M059J (cell line): ENCODE results near the gene ACSS2. TPM values are rescaled to one million over a fixed set of nuclear protein-coding genes. Genes with fewer than 3 reads are reported as not detected.
A peak's percentile ranks its signal among the peaks of the same experiment; 100 is the strongest.
"Not testable (repeated sequence)": the region's sequence is repeated elsewhere in the genome, so short reads cannot be mapped to it uniquely, and the experiment has no call there.

Experiments
- DNase-seq: peaks from one replicate; pipeline ENCODE4 v3.0.0-alpha.2; 2012; ENCODE audit warnings: low read depth
- total RNA-seq: library from RNA; depleted of rRNA; stranded (reverse); fragments of >200 nt; shearing (Covaris generic); gene quantifications from 2 replicates; pipeline ENCODE4 v1.2.3, GENCODE V29; 2014

ACSS2 gene
- total RNA-seq, 1 experiment from 2014 or later: 34.2 TPM

DNA sequence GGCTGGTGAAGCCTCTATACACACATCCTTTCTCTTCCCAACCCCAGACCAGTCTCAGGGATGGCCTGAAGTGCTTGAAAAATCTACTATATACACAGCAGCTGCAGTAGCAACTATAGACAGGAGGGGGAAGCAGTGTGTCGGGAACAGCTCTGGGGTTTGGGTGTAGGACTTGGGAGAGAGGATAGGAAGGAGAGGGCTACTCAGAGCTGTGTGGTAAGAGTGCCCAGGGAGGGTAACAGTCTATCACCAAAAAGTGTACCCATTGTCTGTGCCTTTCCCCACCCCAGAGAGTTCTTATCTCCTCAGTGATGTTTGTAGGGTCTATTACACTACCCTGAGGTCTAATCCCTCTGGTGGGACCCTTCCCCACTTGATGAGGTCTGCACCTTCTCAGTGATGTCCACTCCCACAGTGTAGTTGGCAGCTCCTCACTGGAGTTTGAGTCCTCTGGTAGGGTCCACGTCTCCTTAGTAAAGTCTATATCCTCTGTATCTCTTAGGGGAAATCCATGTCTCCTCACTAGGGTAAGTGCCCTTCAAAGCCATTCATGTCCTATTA lies 2.2 kb upstream of the ACSS2 start:
- DNase-seq: peak; percentile 91

DNA sequence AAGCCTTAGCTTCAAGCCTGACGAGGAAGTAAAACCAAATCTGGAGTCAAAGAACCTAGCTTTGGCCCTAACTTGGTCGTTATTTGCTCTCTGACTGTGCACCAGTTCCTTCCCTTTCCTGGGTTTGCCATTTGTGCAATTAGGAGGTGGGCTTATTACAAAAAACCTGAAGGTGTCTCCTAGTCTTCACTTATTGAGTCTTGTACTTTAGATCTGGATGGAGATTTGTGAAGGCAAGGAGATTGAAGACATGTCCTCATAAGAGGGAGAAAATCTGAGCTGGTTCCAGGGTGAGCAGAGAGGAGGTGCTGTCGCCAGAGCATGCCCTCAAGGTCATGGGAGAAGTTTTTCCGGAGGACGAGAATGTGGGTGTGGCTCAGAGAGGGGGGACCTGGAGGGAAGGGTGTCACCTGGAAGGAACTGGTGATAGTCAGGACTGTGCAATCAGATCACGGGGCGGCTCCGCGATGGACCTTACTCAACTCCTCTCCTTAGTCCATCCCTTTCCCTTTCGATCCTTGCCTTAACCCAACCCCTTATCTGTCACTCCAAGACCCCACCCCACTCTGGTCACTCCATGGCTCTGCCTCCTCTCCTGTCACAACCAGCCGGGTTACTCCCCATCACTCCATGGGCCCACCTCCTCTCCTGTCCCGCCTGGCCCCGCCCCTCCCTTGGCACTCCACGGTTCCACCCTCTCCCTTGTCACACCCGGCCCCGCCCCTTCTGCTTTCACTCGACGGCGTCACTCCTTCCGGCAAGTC lies 588 bp upstream of the ACSS2 start:
- DNase-seq: peak; percentile 99

DNA sequence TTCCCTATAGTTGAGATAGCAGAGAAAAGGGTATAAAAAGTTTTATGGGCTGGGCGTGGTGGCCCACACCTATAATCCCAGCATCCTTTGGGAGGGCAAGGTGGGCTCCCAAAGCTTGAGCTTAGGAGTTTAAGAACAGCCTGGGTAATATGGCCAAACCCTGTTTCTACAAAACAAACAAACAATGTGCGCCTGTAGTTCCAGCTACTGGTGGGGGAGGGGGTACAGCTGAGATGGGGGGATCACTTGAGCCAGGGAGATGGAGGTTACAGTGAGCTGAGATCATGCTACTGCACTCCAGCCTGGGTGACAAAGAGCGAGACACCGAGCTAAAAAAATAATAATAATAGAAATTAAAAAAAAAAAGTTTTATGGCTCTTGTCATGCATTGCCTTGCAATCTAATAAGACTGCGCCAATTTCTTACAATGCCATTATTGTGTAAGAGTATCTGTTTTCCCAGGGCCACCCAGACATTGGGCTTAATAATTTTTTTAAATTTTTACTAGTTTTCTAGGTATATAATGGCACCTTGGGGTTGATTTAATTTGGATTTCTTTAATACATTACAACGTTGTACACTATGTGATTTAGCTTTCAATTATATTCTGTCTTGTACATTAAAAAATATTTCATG lies 3.9 kb downstream of the ACSS2 start:
- DNase-seq: no peak

DNA sequence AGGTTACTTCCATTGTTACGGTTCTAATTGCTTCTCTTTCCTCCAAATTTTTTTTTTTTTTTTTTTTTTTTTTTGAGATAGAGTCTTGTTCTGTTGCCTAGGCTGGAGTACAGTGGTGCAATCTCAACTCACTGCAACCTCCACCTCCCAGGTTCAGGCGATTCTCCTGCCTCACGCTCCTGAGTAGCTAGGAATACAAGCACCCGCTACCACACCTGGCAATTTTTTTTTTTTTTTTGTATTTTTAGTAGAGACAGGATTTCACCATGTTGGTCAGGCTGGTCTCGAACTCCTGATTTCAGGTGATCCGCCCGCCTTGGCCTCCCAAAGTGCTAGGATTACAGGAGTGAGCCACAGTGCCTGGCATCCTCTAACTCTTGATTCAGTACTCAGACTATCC lies 4.6 kb downstream of the ACSS2 start:
- not testable (repeated sequence) for DNase-seq

DNA sequence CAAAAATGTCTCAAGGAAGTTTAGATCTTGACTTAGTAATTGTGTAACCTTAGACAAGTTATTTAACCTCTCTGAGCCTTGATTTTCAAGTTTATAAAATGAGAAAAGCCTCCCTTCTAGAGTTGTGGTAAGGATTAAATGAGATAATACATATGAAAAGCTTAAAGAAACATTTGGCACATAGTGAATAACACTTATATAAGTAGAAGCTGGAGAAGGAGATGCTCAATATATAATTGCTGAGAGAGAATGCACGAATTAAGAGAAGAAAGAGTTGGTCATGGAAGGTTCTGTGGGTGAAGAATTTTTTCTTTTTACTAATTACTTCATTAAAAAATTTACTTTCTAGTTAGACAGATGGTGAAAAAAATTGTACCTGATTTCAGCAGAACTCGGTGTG lies 5.3 kb downstream of the ACSS2 start:
- no peak for DNase-seq

DNA sequence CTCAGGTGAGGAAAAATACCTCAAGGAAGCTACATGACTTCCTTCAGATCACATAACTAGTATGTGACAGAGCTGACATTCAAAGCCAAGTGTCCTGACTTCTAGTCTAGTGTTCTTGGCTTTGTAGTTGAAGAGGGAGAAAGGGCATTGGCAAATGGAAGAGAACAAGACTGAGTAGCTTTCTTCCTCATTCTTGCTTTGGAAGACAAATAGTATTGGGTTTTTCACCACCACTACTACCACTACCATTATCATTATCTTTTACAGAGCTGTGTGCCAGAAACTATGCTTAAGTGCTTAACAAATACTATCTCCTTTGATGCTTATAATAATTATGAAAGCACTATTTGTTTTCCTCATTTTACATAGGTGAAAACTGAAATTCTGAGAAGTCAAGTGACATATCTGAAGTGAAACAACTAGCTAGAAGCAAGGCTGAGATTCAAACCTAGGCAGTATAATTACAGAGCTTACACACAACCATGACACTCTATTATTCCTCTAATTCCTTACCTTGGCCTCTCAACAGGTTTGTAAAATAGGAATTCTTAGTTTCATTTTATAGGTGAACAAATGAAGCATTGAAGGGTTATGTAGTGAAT lies 6.8 kb downstream of the ACSS2 start:
- no peak for DNase-seq

DNA sequence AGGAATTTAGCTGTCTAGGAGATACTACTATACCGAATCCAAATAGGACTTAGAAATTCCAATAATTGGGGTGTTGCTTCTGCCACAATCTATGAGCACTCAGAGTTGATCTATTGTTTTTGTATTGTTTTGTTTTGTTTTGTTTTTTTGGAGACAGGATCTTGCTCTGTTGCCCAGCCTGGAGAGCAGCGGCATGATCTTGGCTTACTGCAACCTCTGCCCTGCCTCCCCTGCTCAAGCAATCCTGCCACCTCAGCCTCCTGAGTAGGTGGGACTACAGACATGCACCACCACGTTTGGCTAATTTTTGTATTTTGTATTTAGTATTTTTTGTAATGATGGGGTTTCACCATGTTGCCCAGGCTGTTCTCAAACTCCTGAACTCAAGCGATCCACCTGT lies 7.4 kb downstream of the ACSS2 start:
- DNase-seq: no peak

DNA sequence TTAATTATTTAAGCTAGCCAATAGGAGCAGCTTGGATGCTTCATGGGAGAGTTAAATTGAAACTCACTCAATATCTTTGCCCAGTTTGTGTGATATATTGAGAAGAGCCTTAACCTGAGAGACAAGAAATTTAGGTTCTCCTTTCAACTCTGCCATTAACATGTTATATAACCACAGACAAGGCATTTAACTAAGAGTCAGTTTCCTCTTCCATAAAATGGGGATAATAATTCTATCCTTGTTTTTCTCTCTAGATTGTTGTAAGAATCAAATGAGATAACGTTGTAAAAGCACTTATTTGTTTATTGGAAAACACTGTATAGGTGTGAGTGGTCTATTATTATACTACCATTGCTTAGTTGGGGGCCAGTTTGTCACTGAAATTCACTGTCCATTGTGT lies 7.8 kb downstream of the ACSS2 start:
- DNase-seq: no peak

DNA sequence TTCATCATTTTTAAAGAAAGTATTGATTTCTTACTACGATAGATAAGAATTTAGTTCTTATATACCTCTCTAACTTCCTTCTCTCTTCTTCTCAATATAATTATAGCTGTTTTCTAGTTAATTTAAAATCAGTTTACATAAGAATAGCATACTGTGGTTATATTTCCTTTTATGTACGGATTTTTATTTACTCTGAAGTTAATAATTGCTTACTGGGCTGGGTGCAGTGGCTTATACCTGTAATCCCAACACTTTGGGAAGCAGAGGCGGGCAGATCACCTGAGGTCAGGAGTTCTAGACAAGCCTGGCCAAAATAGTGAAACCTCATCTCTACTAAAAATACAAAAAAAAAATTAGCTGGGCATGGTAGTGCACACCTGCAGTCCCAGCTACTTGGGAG lies 9.7 kb downstream of the ACSS2 start:
- DNase-seq: no peak

DNA sequence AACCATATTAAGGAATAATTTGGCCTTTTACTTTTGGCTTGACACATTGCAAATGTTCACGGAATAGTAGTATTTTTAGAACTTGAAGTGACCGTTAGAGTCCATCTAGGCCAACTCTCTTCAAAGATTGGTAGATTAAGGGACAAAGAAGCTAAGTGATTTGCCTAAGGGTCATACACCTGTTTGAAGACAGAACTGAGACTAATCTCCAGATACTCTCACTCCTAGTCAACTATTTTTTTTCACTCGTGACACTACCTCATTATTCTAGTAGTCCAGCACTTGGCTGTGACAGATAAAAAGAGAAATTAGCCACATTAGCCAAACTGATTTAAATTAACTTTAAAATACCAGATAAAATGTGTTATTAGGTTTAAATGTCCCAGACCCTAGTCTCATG lies 10.6 kb downstream of the ACSS2 start:
- no peak for DNase-seq

DNA sequence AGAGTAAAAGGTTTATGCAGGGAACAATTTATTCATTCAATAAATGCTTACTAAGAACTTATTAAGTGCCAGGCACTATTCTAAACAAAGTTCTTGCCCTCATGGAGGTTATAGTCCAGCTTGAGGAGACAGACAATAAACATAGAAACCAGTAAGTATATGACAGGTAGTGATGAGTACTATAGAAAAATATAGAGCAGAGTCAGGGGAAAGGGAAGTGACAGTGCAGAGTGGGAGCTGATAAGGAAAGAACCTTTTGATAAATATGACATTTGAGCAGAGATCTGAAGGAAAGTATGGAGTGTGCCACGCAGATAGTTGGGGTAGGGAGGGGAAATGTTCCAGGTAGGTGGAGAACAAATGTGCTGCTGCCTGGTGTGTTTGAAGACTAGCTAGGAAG lies 12.1 kb downstream of the ACSS2 start:
- no peak for DNase-seq

DNA sequence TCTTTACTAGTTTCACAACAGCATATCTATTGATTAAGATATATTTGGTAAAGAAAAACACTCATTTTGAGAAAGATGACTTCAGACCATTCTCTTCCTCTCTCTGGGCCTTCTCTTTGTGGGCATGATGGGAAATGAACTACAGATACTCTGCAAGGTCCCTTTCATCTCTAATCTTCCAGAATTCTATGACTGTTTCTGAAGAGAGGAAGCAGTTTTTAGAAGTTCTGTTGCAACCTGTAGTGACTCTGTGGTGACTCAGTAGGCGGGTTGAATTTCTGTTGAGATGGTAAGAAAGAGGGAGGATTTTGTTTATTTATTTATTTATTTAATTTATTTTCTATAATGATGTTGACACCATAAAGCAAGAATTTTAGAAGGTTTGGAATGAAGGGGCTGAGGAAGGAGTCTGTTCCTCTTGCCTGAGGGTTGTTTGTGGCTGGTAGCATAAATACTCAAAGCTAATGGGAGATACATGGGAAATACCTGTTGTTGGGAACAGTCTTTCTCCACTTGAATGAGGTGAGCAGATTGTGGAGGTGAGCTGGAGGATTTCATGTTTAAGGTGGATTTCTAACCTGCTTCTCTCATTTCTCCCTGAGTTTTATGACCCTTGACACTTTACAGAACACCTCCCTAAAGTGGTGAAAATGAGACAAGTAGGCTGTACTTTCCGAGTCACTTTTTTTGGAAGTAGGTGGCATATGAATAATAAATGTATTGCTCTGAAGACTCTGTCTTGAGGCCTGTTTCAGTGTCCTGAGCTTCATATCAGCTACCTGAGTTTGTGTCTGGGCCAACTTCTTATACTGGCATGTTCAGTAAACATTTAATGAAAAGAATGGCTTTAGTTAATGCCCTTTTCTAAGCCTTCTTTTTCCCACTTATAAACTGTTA lies 15.0 kb downstream of the ACSS2 start:
- peak; percentile 84 for DNase-seq

DNA sequence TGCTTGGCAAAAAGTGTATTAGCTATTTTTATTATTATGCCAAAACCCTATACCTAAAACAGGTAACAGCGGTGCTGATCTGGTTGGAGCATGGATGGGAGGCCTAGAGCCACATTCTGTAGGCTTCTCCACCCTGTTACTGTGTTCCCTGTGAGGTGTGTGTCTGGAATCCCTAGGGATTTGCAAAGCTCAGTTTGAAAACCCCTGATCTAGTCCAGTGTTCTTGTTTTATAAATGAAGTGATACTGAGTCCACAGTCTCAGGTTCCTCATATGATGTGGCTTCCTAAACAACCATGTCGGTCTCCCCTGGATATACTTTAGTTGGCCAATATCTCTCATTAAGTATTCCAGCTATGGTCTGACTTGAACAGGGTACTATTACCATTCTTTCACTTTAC lies 16.3 kb downstream of the ACSS2 start:
- no peak for DNase-seq

DNA sequence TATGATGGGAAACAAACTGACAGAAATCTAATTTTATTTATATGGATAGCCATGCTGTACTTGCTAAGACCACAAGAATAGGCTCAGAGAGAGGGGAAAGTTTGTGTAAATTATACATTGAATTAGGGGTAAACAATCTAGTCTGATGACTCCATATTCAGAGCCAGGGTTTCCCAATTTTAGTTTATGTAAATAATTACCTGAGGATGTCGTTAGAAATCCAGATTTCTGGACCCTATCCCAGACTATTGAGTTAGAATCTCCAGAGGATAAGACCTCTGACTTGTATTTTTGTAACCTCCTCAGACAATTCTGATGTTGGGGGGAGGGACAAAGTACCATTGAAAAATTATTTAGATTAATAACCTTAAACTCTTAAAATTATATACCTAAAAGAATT lies 18.3 kb downstream of the ACSS2 start:
- DNase-seq: no peak

DNA sequence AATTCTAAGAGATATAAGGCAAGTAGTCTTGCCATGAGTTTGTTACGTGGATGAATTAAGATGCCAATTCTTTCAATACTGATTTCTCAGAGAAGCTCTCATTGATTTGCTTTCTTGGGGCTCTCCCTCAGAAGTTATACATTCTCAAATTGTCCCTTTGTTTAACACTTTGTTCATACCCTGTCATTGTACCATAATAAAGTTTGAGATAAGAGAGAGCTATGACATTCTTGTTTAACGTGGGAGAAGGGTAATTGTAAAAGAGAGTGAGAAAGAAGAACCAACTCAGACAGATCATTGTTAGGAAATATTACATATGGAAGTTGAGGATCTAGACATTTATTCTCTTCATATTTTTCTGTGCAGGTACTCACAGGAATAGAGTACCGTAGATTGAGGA lies 19.1 kb downstream of the ACSS2 start:
- no peak for DNase-seq

DNA sequence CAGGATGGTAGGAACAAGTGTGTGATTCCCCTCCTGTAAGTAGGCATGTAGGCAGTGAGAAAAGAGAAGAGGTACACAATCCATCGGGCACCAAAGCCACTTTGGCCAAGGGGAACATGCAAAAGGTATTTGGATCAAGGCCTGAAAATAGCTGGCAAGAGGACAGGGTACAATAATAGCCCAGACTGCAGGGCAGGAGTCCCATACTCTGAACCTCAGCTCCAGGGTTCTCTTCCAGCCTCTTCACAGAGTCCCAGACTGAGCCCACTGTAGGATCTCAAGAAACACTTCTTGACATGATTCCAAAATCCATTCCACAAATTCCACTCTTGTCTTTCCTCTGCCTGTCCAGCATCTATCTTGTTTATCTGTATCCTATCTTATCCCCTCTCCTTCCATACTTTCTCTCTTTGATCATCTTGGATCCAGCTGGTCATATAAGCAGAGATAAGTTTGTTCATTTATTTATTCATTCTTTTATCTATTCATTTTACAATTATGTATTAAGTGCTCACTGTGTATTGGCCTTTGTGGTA lies 19.7 kb downstream of the ACSS2 start:
- no peak for DNase-seq

DNA sequence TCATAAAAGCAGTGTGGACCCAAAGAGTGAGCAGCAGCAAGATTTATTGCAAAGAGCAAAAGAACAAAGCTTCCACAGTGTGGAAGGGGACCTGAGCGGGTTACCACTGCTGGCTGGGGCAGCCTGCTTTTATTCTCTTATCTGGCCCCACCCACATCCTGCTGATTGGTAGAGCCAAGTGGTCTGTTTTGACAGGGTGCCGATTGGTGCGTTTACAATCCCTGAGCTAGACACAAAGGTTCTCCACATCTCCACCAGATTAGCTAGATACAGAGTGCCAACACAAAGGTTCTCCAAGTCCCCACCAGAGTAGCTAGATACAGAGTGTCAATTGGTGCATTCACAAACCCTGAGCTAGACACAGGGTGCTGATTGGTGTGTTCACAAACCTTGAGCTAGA lies 21.7 kb downstream of the ACSS2 start:
- not testable (repeated sequence) for DNase-seq

DNA sequence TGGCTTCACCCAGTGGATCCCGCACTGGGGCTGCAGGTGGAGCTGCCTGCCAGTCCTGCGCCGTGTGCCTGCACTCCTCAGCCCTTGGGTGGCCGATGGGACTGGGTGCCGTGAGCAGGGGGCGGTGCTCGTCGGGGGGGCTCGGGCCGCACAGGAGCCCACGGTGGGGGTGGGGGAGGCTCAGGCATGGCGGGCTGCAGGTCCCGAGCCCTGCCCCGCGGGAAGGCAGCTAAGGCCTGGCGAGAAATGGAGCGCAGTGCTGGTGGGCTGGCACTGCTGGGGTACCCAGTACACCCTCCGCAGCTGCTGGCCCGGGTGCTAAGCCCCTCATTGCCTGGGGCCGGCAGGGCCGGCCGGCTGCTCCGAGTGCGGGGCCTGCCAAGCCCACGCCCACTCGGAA lies 22.3 kb downstream of the ACSS2 start:
- not testable (repeated sequence) for DNase-seq

DNA sequence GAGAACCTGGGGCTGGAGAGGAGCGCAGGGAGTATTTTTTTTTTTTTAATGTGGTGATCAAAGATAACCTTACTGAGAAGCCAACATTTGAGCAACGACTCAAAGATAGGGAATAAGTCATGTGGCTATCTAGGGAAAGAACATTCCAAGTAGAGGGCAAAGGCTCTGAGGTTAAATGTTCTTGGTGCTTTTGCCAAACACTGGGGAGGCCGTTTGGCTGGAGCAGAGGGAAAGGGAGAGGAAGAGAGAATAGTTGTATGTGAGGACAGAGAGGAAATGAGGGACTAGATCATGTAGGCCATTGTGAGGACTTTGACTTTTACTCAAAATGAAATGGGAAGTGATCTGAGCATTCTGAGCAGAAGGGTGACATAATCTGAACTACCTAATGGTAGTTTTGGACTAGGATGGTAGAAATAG lies 27.8 kb downstream of the ACSS2 start:
- DNase-seq: no peak

DNA sequence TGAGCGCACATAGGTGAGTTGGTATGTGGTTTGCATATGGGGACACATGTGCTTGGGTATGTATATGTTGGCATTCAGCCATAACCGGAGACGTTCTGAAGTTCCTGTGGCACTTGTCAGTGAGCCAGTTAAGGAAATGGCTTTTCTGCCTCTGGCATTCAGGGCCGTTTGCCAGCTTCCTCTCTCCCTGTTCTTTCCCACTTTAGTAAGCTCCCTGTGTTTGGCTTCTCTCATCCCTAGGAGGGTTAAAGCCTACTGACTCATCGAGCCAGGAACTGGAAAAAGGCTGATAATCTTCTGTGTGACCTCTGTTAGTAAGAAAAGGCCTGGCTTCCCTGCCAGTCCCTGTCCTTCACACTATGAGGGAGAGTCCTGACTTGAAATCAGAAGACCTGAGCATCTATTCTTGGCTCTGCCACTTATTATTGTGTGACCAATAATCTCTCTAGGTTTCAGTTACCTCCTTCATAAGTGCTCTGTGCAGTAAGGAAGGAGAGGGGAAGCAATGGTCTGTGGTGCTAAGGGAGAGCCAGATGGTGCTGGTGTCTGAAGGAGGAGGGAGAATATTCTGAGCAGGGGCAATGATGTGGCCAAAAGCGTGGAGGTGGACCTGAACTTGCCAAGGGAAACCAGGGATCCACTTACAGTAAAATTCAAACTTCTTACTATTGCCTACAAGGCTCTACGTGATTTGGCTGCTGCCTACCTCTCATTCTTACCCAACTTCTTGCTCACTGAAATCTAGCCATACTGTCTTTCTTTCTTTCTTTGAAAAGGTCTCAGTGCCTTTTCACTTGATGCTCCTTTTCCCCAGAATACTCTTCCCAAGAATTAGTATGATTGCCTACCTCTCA lies 31.4 kb downstream of the ACSS2 start:
- DNase-seq: peak; percentile 100

DNA sequence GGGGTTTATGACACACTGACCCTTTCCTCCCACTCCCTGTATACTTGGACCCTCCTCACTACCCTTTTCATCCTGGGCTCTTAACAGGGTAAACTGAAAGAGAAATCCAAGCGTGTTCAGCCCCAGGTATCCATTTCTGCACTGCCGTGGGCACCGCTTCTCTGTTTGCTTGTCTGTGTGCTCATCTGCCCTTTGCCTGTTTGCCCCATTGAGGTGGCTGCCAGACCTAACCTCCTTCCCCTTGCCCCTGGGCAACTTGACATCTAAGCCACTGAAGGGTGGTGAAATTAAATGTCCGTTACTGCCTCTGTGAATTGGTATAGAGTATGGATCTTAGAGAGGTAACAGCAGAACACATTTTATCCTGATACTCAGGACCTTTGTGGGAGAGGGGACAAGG lies 38.7 kb downstream of the ACSS2 start:
- no peak for DNase-seq
